SK-N-DZ (cell line): ENCODE measurements around the gene ANKH.
"Not testable (repeated sequence)": the region's sequence is repeated elsewhere in the genome, so short reads cannot be mapped to it uniquely, and the experiment has no call there.

Experiments used
- DNase-seq: peaks from one replicate; pipeline ENCODE4 v3.0.0-alpha.2; 2015; ENCODE audit warnings: low spot score

Gene ANKH

GRCh38 chr5:14855366-14855765, 16.2 kb downstream of the ANKH start:
- no peak for DNase-seq

- DNase-seq, result no peak
These were observed 16.8 kb downstream of the ANKH start for GRCh38 chr5:14854799-14855198.

- no peak for DNase-seq
These were observed 17.9 kb downstream of the ANKH start for GRCh38 chr5:14853685-14854084.

GRCh38 chr5:14852779-14853178, 18.8 kb downstream of the ANKH start:
- no peak for DNase-seq

GRCh38 chr5:14851999-14852526, 19.5 kb downstream of the ANKH start:
- peak; percentile 27 for DNase-seq

GRCh38 chr5:14851597-14851996, 20.0 kb downstream of the ANKH start:
- DNase-seq, result no peak

- DNase-seq, result no peak
These were observed 20.5 kb downstream of the ANKH start for GRCh38 chr5:14851050-14851419.

GRCh38 chr5:14850419-14851049, 21.0 kb downstream of the ANKH start:
- peak; percentile 94 for DNase-seq

GRCh38 chr5:14849516-14850294, 21.9 kb downstream of the ANKH start:
- DNase-seq, result no peak

- DNase-seq, result not testable (repeated sequence)
These were observed 22.6 kb downstream of the ANKH start for GRCh38 chr5:14848942-14849341.

GRCh38 chr5:14848385-14848784, 23.2 kb downstream of the ANKH start:
- DNase-seq, result no peak

- no peak for DNase-seq
These were observed 24.1 kb downstream of the ANKH start for GRCh38 chr5:14847471-14847870.

- DNase-seq, result no peak
These were observed 29.5 kb downstream of the ANKH start for GRCh38 chr5:14842117-14842516.

- no peak for DNase-seq
These were observed 31.0 kb downstream of the ANKH start for GRCh38 chr5:14840624-14841023.

GRCh38 chr5:14838396-14839319, 32.9 kb downstream of the ANKH start:
- no peak for DNase-seq

- DNase-seq, result not testable (repeated sequence)
These were observed 34.0 kb downstream of the ANKH start for GRCh38 chr5:14837423-14838122.

GRCh38 chr5:14834584-14835550, 36.7 kb downstream of the ANKH start:
- DNase-seq, result no peak

GRCh38 chr5:14834062-14834461, 37.5 kb downstream of the ANKH start:
- no peak for DNase-seq

- no peak for DNase-seq
These were observed 40.6 kb downstream of the ANKH start for GRCh38 chr5:14831006-14831338.
